H1 (cell line): ENCODE results near the gene MBNL2. TPM values are rescaled to one million over a fixed set of nuclear protein-coding genes. Genes with fewer than 3 reads are reported as not detected.

Experiments used
- CBX5 ChIP-seq: fragments of 300-800, 300-1000 bp; sonication (generic); IDR thresholded peaks from 2 replicates; pipeline ENCODE4 v1.7.1; 2016; ENCODE audit warnings: antibody characterized with exemption, low read length, low read depth
- CEBPB ChIP-seq: IDR thresholded peaks from 2 replicates; pipeline ENCODE4 v1.6.1; 2012; ENCODE audit warnings: low read depth, low read length
- CHD1 ChIP-seq: IDR thresholded peaks from 2 replicates; pipeline ENCODE4 v1.6.1; 2012; ENCODE audit warnings: low read depth, low read length, improper control_type of control experiment
- CHD7 ChIP-seq: fragments of 300-600 bp; sonication (generic); IDR thresholded peaks from 2 replicates; pipeline ENCODE4 v1.7.1; 2012; ENCODE audit warnings: low read length, moderate library complexity, mild to moderate bottlenecking, inconsistent platforms; ENCODE audit not compliant: insufficient replicate concordance
- KDM1A ChIP-seq: fragments of 200-600, 300-600 bp; sonication (generic); IDR thresholded peaks from 2 replicates; pipeline ENCODE4 v1.7.1; 2016; ENCODE audit warnings: mild to moderate bottlenecking, low read length, borderline replicate concordance
- POLR2AphosphoS5 ChIP-seq: IDR thresholded peaks from 2 replicates; pipeline ENCODE4 v1.6.1; 2011; ENCODE audit warnings: low read depth, low read length
- POU5F1 ChIP-seq: IDR thresholded peaks from 2 replicates; pipeline ENCODE4 v1.6.1; 2011; ENCODE audit warnings: low read depth, mild to moderate bottlenecking, low read length, moderate library complexity
- RAD21 ChIP-seq, 2 experiments: IDR thresholded peaks in 1 of 2; conservative IDR thresholded peaks in 1 of 2; 2 replicates each; pipeline ENCODE4 v1.6.1; 2011; ENCODE audit warnings: low read depth in 2 of 2, low read length in 2 of 2, improper control_type of control experiment in 1 of 2, inconsistent platforms in 1 of 2, mild to moderate bottlenecking in 1 of 2, moderate library complexity in 1 of 2
- SP1 ChIP-seq: IDR thresholded peaks from 2 replicates; pipeline ENCODE4 v1.6.1; 2011; ENCODE audit warnings: low read depth, low read length
- YY1 ChIP-seq: IDR thresholded peaks from 2 replicates; pipeline ENCODE4 v1.6.1; 2011; ENCODE audit warnings: low read depth, mild to moderate bottlenecking, low read length
- polyA plus RNA-seq, 7 experiments: library from polyadenylated mRNA; depleted of rRNA in 3 of 7; stranded (reverse) in 5 of 7; unstranded in 2 of 7; fragments of >200 nt in 5 of 7; fragments of 200-250 nt in 2 of 7; gene quantifications; 1 replicate in 5 of 7; 2 replicates in 1 of 7; 4 replicates in 1 of 7; pipeline versions ENCODE4 v1.2.1 to v1.2.3, GENCODE V29; 2011 to 2013; ENCODE audit warnings: missing spikeins in 2 of 7, mixed read lengths in 2 of 7
- total RNA-seq: library from RNA; stranded (reverse); fragmentation: NEBNext Ultra II Directional; extraction: Animal tissue kit (Norgen Biotek cat#: 25700); gene quantifications from 2 replicates; pipeline ENCODE4 v1.2.1, GENCODE V29; 2021

The MBNL2 gene
- total and polyA plus RNA-seq, 2 of the 8 experiments (the other 6 are each of a cell fraction or from before 2014, with no cell fraction given): 1.0 to 2.6 TPM

DNA sequence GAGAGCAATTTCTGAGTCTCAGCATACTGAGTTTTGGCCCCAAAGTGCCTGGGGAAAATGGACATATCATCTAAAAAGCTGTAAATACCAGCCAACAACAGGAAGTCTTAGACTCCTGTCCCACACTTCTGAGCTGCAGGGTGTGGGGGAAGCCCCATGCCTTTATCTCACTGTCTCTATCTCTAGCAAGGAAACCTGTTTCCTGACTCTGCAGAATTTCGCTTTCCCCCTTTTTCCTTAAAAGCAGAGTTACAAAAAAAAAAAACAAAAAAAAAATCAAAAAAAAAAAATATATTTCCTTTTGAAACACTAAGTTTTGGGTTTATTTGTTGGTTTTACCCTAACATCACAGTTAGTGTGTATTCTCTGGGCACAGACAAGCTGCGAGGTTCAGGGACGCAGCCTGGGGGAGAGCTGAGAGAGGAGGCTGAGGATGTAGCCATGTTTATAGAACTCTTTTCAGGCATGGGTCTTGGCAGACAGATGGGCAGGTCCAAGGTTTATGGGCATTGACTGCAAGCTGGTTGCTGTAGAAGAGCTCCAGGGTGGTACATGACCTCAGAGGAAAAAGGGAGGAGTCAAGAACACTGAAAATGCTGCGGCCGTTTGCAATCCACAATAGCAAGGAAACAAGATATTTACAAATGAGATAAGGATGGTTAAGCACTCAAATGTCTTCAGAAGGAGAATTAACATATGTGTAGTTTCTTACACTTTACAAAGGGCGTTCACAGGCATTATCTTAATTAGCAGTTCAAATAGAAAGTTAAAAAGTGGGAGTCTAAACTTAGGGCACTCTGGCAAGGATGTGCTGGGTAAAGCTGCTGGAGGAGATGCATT, 4.9 kb downstream of the MBNL2 start (continued):
- TF ChIP-seq CHD7 (peak; percentile 80), RAD21 (IDR thresholded peaks at IDR 0.05 in 1 of 2, conservative IDR thresholded peaks at IDR 0.05 in 1 of 2; ENCODE audit: low read depth in 2 of 2, low read length in 2 of 2) (0 out of 4 replicates have a peak, but pooled peaks of 1 of the 2 experiments have one; percentile 1), POLR2AphosphoS5 (peak; percentile 53; the same call in 1 of the 2 replicates), SP1 (peak; percentile 62; the same call in 1 of the 2 replicates), POU5F1 (peak; percentile 73; the same call in 1 of the 2 replicates), CBX5 (no peak), YY1 (no peak), CHD1 (no peak), KDM1A (no peak), CEBPB (no peak)
